Subcutaneous abdominal adipose tissue (tissue), 5 donors: ENCODE data around the gene SGMS1.

Source experiments
- H3K27ac ChIP-seq: one replicate; pipeline ENCODE4 v1.7.0; 2013; ENCODE audit warnings: low read depth, mild to moderate bottlenecking, inconsistent platforms, low read length, moderate library complexity
- H3K27me3 ChIP-seq, 5 donors: one replicate each; pipeline ENCODE4 v1.7.0; 2013; ENCODE audit warnings: low read length in 5 of 5, inconsistent platforms in 1 of 5; ENCODE audit not compliant: control insufficient read depth in 5 of 5, insufficient read depth in 4 of 5
- H3K36me3 ChIP-seq, 5 donors: one replicate each; pipeline ENCODE4 v1.7.0; 2013; ENCODE audit warnings: low read length in 5 of 5; ENCODE audit not compliant: control insufficient read depth in 5 of 5, insufficient read depth in 5 of 5
- H3K4me1 ChIP-seq, 5 donors: one replicate each; pipeline ENCODE4 v1.7.0; 2013; ENCODE audit warnings: low read length in 5 of 5, mild to moderate bottlenecking in 3 of 5, moderate library complexity in 1 of 5; ENCODE audit not compliant: control insufficient read depth in 5 of 5, insufficient read depth in 5 of 5
- H3K4me3 ChIP-seq, 5 donors: one replicate each; pipeline ENCODE4 v1.7.0; 2013; ENCODE audit warnings: low read length in 5 of 5, low read depth in 1 of 5
- H3K9ac ChIP-seq, 5 donors: one replicate each; pipeline ENCODE4 v1.7.0; 2013; ENCODE audit warnings: low read length in 5 of 5, mild to moderate bottlenecking in 4 of 5, moderate library complexity in 3 of 5
- H3K9me3 ChIP-seq, 5 donors: one replicate each; pipeline ENCODE4 v1.7.0; 2013; ENCODE audit warnings: low read length in 5 of 5; ENCODE audit not compliant: control insufficient read depth in 5 of 5
- donor health status: healthy.
- donor health status: healthy.
- donor health status: healthy.
- donor health status: healthy.
- donor health status: healthy.

SGMS1 gene

DNA sequence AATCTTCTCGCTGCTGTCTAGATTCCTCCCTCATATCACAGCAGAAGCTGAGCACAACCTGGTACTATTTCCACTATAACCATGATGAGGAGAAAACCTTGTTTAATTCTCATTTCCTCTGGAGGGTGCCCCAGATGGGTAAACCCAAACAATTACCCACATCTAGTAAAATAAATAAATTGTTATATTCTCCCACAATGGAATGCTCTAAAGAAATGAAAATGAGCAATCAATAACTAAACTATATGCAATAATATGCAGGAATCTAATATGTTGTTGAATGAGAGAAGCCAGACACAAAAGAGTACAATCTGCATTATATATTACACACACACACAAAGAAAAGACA lies 37.0 kb downstream of the SGMS1 start:
- Histone ChIP-seq H3K4me1 (no peaks in the 10 kb centered on the region), H3K36me3 (peaks cover 0 to 22% (median 8%) of the 10 kb centered on the region in 5 donors), H3K4me3 (no peak overlapping the region), H3K9me3 (no peaks in the 10 kb centered on the region), H3K9ac (no peak overlapping the region), H3K27me3 (no peaks in the 10 kb centered on the region), H3K27ac (no peak overlapping the region)

DNA sequence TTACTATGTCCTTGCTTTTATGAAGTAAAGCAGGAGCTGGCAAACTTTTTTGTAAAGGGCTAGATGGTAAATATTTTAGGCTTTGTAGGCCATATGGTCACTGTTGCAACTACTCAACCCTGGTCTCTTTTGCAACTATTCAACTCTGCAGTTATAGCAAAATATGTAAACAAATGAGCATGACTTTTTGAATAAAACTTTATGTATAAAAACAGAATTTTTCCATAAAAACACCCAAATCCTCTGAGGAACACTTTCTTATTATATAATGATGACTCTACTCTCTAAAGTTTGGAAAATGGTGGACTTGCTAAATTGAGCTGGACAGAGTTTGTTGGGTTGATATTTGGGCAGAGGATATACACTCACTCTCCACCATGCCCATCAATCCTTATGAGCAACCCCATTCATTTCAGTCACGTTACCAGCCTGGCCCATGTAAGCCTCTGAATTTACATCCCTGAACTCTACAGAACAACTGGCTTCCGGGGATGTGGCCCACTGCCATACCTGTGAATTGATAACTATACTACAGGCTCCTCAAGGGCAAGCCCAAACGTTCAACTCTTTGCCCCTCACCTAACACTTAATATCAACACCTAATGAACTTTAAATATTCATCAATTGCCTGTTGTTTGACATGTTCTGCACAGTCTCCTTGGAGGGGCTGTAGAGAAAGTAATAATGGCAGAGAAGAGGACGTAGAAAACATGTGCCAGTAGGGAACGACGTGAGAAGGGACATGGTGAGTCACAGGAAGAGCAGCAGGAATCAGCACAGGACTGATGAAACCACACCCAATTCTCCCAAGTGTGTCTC lies 37.6 kb downstream of the SGMS1 start:
- Histone ChIP-seq H3K9me3 (no peaks in the 10 kb centered on the region), H3K4me1 (peaks cover 0 to 4% (median 0%) of the 10 kb centered on the region in 5 donors), H3K27me3 (no peaks in the 10 kb centered on the region), H3K9ac (no peak overlapping the region), H3K27ac (no peak overlapping the region), H3K36me3 (peaks cover 0 to 22% (median 8%) of the 10 kb centered on the region in 5 donors), H3K4me3 (no peak overlapping the region)

- Histone ChIP-seq H3K27me3 (no peaks in the 10 kb centered on the region), H3K4me1 (peaks cover 1 to 9% (median 2%) of the 10 kb centered on the region in 5 donors), H3K27ac (no peak overlapping the region), H3K36me3 (peaks cover 0 to 6% (median 0%) of the 10 kb centered on the region in 5 donors), H3K4me3 (no peak overlapping the region), H3K9ac (no peak overlapping the region), H3K9me3 (no peaks in the 10 kb centered on the region)
These were observed 40.7 kb downstream of the SGMS1 start for GRCh38 chr10:50582766-50583762.

DNA sequence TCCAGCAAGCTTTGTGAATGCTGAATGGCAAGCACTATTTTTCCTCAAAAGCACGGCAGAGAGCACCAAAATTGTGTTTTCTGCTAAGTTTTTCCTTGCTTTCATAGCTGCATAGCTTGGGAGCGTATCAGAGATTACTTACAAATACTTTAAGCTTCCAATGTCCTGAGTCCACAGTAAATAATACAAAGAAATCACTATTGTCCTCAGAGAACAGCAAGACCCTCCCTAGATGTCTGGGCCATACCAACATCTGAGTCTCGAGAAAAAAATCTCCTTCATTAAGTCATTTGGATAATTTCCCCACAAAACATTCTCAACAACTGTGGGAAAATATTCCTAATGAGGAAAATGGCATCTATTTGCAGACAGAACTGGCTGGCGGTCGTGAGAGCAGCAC lies 41.7 kb downstream of the SGMS1 start:
- H3K9me3 ChIP-seq: no peaks in the 10 kb centered on the region
- H3K27ac ChIP-seq: no peak overlapping the region
- no peak overlapping the region for H3K4me3 ChIP-seq

GRCh38 chr10:50580262-50580891 lies 43.4 kb downstream of the SGMS1 start:
- H3K9me3 ChIP-seq: no peaks in the 10 kb centered on the region
- no peak overlapping the region for H3K9ac ChIP-seq
- H3K4me3 ChIP-seq: no peak overlapping the region
- no peak overlapping the region for H3K27ac ChIP-seq
- peaks cover 3 to 30% (median 25%) of the 10 kb centered on the region in 5 donors for H3K4me1 ChIP-seq
- H3K27me3 ChIP-seq: no peaks in the 10 kb centered on the region
- no peaks in the 10 kb centered on the region for H3K36me3 ChIP-seq

More for the DNA sequence above, 41.7 kb downstream of the SGMS1 start:
- Histone ChIP-seq H3K4me1 (peaks cover 3 to 19% (median 11%) of the 10 kb centered on the region in 5 donors), H3K27me3 (no peaks in the 10 kb centered on the region), H3K9ac (no peak overlapping the region), H3K36me3 (no peaks in the 10 kb centered on the region)

- Histone ChIP-seq H3K36me3 (no peaks in the 10 kb centered on the region), H3K27ac (no peak overlapping the region), H3K27me3 (no peaks in the 10 kb centered on the region), H3K9me3 (no peaks in the 10 kb centered on the region), H3K4me3 (no peak overlapping the region), H3K4me1 (peaks cover 3 to 30% (median 25%) of the 10 kb centered on the region in 5 donors), H3K9ac (no peak overlapping the region)
These were observed 44.1 kb downstream of the SGMS1 start for GRCh38 chr10:50579491-50580261.

DNA sequence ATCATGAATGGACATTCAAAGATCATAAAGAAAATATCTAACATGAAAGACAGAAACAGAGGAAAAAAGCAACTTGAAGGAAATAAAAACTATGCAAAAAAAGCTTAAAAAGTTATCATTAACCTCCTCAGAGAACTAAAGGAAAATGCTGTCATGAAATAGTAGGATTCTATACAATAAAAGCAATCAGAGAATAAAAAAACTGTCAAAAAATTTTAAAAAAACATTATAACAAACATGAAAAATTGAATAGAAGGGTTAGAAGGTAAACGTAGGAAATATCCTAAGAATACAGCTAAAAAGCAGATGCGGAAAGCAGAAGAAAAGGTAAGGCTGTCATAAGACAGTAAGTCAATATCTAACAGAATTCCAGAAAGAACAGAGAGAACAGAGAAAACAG lies 44.8 kb downstream of the SGMS1 start:
- no peak overlapping the region for H3K4me3 ChIP-seq
- H3K27ac ChIP-seq: no peak overlapping the region
- H3K36me3 ChIP-seq: no peaks in the 10 kb centered on the region
- H3K4me1 ChIP-seq: peaks cover 3 to 30% (median 25%) of the 10 kb centered on the region in 5 donors
- H3K9ac ChIP-seq: no peak overlapping the region
- no peaks in the 10 kb centered on the region for H3K27me3 ChIP-seq
- no peaks in the 10 kb centered on the region for H3K9me3 ChIP-seq

- H3K4me3 ChIP-seq: peak overlapping the region in 1 of 5 donors; percentile 29
- no peaks in the 10 kb centered on the region for H3K36me3 ChIP-seq
- H3K4me1 ChIP-seq: peaks cover 3 to 30% (median 25%) of the 10 kb centered on the region in 5 donors
- H3K9ac ChIP-seq: no peak overlapping the region
- no peak overlapping the region for H3K27ac ChIP-seq
- H3K9me3 ChIP-seq: no peaks in the 10 kb centered on the region
- no peaks in the 10 kb centered on the region for H3K27me3 ChIP-seq
These were observed 45.9 kb downstream of the SGMS1 start for GRCh38 chr10:50577681-50578350.

- Histone ChIP-seq H3K9ac (no peak overlapping the region), H3K27ac (no peak overlapping the region), H3K9me3 (no peaks in the 10 kb centered on the region), H3K4me3 (no peak overlapping the region), H3K27me3 (no peaks in the 10 kb centered on the region), H3K4me1 (peaks cover 3 to 32% (median 25%) of the 10 kb centered on the region in 5 donors), H3K36me3 (no peaks in the 10 kb centered on the region)
These were observed 46.7 kb downstream of the SGMS1 start for GRCh38 chr10:50577010-50577409.
